GM21423 (cell line): Measurements from ENCODE around the gene SNX30.

Experiments
- ATAC-seq: cut with Tn5 transposase; IDR thresholded peaks from one replicate; pipeline ENCODE4 v1.9.1; 2021; ENCODE audit warnings: mild to moderate bottlenecking, moderate library complexity; ENCODE audit not compliant: unreplicated experiment

The SNX30 gene

DNA sequence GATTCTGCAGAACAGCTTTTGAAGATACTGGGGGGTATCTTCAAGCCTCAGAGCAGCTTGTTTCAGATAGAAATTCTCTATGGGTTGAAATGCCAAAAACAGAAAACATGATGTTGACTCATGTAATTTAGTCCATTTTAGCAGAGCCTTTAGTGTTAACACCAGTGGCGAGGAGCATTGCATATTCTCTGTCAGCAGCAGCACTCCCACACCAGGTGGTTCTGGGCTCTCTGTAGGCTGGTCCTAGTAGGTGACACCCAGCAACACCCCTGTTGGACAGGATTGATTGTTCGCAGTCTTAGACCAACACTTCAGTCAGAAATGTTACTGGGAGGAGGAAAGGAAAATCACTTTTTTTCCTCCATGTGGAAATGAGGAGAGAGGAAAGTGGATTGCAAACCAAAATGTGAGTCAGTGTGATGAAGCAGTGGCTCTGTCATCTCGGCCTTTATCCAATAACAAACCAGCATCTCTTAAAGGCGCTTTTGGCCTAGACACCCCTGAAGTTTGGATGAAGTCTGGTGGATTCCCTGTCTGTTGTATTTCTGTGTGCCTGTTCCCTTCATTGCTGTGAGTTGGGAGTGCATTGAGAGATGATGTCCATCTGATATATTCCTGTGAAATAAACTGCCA lies 123.3 kb downstream of the SNX30 start:
- ATAC-seq, result no peak

DNA sequence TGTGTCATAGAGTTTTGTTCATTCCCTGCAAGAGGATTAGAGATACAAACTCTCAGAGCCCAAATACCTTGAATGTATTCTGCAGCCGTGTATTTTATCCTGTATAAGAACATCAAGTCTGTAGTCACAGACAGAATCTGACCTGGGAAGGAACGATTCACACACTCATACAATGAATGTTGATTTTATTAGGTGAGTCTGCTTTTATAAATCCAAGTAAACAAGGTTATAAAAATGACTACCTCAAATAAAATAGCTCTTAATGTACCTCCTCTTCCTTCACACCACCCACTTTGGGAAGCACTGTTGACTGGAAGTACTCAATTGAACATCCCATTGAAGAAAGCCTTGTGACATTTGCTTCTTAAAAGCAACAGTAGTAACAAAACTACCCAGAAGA lies 128.2 kb downstream of the SNX30 start:
- ATAC-seq, result no peak

DNA sequence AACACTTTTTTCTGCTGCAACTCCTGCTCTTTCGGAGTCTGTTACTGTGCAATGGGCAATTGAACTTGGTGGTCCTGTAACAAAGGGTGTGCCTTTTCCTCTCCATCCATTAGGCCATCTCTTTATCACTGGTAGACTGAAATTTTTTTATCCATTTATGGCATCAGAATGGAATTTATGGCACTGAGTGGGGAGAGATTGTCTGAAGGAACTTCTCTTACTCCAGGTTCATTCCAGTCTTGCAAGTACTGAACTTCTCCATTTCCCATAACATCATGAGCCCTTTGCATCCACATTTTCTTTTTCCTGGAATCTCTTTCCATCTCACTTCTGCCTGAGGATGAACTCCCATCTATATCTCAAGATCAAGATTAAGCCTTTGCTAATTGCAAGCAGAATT lies 130.1 kb downstream of the SNX30 start:
- no peak for ATAC-seq

DNA sequence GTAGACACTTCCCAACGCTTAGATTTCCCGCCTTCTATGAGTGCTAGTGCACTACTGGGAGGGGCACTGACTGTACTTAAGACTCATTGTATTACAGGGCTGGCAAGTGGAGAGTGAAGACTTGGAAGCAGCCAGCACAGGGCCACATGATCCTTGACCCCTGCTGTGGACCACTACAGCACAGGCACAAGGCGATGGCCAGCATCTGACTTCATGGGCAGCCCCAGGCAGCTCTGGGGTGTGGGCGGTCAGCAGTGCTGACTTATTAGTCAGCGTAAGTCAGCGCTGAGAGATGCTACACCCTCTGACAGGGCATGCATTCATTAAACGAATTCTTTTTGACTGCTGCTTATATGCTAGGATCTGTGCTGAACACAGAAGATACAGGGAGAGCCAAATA lies 130.8 kb downstream of the SNX30 start:
- no peak for ATAC-seq

DNA sequence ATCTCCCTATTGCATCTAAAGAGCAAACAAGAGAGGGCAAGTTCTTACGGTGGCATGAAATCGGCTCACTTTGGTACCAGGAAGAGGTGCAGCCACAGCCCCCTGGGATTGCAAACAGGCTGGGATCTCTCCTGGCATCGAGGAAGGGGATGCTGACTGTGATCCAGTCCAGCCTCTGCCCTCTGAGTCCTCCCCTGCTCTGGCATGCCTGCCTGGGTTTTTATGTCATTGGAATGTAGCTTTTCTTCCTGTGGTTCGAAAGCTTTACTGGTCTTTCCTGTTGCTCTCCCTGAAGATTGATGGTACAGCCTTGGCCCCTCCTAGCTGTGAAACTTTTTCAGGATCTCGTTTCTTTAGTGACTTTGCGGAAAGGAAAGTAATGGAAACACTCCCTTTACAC lies 133.5 kb downstream of the SNX30 start:
- ATAC-seq, result no peak

DNA sequence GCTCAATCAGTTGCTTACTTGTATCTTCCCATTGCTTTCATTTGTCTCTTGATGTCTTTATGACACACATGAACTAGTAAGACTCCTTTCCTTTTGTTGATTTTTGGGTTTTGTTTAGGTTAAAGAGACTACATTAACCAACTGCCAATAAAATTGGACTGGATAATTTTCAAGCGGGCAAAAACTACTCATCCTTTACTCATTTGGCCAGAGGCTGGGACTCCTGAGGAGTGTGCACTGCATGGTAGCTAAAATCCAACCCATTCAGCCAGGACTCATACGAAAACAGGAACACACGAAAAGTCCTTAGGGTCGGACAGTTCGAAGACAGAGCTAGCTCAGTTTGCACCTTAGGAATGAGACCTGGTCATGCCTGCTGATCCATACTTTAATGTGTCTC lies 134.2 kb downstream of the SNX30 start:
- no peak for ATAC-seq

DNA sequence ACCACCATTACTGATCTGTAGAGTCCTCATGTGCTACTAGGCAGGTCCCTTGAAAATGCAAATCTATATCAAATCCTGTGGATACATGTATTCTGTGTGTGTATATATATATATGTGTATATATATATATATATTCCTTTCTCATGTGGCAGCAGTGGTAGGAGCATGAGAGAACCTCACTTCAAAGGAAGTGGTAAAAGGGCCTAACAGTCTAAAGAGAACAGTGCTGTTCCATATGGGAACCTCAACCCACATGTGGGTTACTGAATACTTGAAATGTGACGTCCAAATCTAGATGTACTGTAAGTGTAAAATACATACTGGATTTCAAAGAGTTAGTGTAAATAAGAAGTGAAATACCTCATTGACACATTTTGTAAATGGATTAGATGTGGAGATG lies 134.8 kb downstream of the SNX30 start:
- ATAC-seq, result no peak

DNA sequence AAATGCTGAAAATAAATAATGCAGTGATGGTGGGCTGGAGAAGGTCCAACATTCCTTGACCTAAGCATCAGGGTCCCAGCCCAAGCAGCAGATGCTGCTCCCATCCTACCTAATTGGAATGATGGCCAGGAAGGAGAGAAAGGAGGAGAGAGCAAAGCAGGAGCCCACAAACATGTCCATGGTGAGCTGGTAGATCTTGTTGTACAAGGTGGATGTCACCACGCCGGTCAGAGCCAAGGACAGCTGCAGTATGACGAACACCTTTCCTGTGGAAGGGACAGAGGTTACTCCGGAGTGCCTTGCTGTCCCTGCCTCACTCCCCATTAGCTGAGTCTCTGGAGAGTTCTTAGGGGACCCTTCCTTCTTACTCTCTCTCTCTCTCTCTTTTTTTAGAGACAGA lies 135.8 kb downstream of the SNX30 start:
- no peak for ATAC-seq

DNA sequence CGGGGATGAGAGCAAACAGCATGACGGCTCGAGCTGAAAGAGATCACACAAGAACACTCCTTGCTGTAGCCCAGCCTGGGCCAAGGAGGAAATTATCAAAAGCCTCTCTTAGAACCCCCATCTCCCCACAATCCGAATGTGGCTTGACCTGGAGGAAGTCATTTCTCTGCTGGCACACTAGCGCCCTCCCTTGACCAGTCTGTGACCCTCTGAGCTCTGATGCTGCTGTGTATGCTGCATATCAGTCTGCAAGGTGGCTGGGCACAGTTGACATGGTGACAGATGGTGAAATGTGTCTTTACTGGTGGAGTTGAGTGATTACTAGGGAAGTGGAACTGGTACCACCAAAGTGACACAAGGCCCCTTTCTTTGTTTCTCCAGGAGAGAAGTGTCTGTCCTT lies 136.8 kb downstream of the SNX30 start:
- no peak for ATAC-seq

DNA sequence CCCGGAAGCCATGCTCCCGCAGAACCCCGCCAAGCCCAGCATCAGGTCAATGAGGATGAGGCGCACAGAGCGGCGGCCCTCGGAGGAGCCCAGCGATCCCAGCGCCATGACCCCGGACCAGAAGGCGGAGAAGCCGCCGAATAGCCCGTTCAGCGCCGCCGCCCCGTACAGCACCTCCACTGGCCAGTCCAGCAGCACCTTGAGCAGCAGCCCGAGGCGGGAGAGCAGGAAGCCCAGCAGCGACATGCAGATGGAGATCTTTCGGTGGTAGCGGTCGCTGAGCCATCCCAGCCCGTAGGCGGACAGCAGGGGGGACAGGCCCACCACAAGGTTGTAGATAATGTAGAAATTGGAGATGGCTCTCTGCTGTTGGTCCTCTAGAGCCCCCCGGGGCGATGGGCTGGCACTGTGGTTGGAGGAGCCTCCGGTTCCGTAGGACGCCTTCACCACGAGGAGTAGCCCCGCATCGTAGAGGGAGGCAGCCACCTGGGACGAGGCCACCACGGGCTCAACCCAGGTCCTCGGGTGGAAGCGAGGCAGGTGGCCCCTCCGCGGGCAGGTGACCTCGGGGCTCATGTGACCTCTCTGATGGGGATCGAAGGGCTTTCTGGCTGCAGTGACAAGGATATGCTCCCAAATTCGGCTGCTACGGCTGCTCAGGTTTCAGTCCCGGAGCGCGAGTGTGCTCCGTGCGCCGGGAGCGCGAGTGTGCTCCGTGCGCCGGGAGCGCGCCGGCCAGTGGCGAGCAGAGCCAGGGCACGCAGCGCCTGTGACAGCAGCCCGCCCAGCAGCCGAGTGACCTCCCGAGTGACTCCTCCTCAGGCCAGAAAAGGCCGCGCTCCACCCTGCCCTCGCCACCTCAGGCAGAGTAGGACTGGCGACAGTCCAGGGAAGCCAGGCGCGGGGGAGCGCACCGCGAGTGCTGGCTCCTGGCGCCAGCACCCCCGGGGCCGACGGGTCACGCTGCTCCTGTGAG lies 139.8 kb downstream of the SNX30 start, which contains the start of gene SLC46A2:
Gene SLC46A2, minus strand, starts transcription at position 771 of the 976 bp plus-strand sequence. Its CDS starts 195 bp downstream, at position 576.
- no peak for ATAC-seq

DNA sequence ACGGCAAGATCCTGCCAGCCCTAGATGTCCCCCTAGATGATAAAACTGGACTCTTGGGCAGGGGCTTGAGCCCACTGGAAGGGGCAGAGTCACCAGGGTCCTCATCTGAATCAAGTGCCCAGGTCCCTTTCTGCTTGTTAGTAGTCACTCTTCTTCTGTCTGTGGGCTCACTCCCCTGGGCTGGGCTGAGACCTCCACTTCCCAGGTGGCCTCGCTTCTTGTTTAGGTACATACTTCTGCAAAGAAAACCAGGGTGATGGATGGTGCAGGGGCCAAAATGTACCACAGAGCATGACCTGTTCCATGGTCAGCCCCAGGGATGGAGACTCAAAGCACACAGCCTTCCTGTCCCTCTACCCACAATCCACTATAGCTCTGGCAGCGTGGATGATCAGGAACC lies 141.0 kb downstream of the SNX30 start:
- no peak for ATAC-seq

DNA sequence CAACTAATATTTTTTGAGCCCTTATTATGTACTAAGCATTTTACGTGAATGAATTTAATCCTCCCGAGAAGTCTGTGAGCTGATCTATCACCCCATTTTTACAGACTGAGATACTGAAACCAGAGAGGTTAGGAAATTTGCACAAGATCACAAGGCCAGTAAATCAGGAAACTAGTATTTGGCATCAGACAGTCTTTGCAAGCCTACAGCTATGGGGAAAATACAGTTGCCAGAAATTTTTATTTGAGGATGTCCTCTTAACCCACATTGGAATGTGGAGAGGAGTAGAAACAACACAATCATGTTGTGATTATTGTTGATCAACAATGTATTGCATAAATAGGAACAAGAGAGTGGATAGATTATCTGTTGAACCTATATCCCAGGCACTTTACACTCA lies 142.4 kb downstream of the SNX30 start:
- no peak for ATAC-seq

DNA sequence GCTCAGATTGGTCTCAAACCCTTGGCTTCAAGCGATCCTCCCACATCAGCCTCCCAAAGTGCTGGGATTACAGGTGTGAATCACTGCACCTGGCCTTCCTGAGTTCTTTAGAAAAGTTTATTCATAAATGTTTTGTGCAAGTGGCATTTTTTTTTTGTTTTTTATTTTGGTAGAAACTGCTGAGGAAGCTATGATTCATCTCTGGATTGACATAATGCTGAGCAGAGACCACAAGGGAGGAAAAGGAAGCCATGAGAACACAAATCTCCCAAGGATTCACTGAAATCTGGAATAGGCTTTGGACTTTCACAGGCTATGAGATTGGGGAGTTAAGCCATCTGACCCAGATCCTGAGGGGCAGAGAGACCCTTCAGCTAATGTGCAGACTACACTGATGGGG lies 143.5 kb downstream of the SNX30 start:
- no peak for ATAC-seq

DNA sequence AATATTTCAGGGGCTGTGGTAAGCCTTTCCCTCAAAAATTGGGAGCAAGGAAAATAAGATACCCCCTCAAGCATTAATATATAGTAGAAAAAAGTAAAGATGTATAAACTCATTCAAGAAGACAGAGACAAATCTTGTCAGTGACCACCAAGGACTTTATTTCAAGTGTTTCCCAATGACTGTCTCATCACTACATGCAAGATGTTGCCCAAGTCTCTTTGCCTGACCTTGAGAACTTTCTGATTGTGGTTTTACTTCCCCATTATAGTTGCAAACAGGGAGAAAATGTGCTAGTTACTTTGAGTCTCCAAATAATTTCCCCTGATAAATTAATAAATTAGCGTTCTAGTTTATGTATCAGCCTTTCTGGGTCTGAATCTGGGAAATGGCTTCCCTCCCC lies 144.1 kb downstream of the SNX30 start:
- ATAC-seq, result no peak

DNA sequence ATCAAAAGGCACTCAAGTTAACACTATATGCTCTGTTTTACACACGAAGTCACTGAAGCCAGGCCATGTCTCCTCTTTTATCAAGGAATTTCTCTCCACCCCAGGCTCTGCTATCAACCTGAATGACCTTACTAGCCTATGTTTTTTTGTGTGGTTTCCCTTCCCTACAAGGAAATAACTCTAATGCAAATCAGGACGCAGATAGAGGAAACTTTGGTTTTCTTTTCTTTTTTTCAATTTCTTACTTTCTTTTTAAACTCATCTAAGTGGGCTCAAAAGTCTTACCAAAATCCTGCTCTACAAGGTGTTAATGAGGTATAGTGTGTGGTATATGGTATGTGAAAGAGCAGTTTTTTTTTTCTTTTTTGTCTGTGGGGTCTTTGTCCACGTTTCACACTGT lies 145.6 kb downstream of the SNX30 start:
- ATAC-seq, result no peak

DNA sequence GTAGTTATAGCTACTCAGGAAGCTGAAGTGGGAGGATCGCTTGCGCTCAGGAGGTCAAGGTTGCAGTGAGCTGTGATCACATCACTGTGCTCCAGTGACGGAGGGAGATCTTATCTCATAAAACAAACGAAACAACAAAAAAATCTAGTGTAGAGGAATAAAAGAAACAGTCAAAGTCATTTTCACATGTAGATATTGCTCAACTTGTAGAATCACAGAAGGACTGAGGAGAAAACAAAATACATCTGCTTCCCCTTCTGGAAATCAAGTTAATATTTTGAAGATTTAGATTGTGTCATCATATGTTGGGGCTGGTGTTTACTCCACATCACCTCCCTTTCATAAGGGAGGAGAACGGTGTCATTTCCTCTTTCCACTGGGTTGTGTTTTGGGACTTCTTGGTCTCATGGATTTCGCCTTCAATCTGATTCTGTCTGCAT lies 148.3 kb downstream of the SNX30 start:
- no peak for ATAC-seq

DNA sequence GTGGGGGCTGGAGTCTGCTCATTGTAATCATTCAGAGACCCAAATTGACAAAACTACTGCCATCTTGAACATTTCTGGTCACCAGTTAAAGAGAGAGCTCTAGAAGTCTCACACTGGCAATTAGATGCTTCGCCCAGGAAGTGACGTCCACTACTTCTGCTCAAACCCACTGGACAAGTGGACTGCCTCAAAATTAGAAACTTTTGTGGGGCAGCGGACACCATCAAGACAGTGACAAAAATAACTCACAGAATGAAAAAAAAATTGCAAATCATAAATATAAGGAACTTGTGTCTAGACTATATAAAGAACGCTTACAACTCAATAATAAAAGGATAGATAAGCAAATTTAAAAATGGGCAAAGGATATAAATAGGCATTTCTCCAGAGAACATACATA lies 149.9 kb downstream of the SNX30 start:
- ATAC-seq, result no peak

DNA sequence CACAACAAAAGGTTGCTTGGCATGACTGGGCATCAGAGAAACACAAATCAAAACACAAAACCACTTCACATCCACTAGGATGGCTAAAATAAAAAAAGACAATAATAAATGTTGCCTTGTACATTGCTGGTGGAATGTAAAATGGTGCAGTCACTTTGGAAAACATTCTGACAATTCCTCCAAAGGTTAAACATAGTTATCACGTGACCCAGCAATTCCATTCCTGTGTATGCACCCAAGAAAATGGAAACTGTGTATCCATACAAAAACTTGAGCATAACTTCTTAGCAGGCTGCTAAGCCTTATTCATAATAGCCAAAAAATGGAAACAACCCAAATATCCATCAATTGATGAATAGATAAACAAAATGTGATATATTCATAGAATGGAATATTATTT lies 150.3 kb downstream of the SNX30 start:
- ATAC-seq, result no peak

DNA sequence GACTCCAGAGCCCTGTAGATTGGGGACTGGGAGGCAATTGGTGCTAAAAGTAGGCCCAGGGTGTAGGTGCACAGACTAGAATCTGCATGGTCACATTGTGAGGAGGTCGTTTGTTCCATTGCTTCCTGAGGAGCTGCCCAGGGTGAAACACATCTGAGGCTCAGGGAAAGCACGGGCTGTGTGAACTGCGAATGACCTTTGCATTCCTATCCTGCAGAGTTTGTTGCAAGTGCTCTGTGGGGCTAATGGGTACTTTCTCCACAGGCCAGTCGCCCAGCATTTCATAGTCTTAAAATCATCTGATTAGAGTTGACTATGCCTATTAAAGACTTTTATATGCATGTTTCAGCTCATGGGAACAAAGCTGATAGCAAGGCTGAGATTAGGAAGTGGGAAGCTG lies 154.5 kb downstream of the SNX30 start:
- no peak for ATAC-seq

DNA sequence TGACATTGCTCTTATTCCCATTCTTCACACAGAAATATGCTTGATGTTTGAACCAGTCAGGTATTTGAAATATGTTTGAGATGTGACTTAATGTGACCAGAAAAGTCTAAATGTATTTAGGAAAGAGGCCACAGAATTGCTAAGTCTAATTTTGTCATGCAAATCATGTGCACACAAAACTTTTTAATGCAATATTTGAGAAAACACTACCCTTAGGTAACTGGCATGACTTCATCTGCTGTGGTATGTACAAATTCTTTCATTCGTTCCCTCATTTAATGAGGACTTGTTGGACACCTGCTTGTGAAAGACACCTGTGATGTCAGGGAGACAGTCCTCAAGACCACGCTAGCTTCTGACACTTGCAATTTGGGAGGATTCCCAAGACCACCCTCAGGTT lies 161.2 kb downstream of the SNX30 start:
- no peak for ATAC-seq

DNA sequence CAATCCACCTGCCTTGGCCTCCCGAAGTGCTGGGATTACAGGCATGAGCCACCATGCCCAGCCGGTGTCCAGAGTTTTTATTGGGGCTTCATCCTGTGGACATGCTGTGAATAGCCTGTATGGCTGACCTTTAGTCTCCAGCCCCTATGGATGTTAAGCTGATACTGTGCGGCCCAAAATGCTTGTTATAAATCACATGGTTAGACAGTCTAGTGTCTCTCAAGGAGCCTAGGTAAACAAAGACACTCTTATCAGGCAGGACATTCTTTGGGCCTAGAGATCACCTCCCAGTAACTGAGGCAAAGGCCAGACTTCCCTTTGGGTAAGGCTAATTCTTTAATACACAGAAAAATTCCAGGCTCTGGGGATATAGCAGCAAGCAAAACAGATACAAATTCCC lies 162.1 kb downstream of the SNX30 start:
- ATAC-seq, result no peak

DNA sequence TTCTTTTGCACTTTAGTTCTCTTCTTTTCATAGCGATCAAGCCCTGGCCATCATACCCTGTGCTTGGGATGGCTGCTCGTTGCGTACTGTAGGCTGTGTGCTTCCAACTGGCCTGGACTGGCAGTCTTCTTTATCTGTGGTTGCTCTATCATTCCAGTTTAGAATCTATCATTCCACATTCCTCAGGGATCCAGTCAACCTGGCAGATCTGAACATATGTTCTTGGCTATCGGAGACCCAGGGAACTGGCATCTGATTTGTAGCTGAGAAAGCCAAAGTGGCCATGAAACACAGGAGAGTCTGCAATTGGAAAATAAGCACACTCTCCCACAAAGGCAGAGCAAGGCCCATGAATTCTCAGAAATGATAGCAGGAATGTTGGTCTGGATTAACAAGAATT lies 162.8 kb downstream of the SNX30 start:
- no peak for ATAC-seq
